GM12878 (cell line): ENCODE measurements around the gene ATXN7L1. TPM values are rescaled to one million over a fixed set of nuclear protein-coding genes. Genes with fewer than 3 reads are reported as not detected.
A peak's percentile ranks its signal among the peaks of the same experiment; 100 is the strongest.

Source experiments
- BCL11A ChIP-seq: IDR thresholded peaks from 2 replicates; pipeline ENCODE4 v1.6.1; 2011; ENCODE audit warnings: low read depth, low read length
- BCLAF1 ChIP-seq: fragments of 450-650 bp; IDR thresholded peaks from 2 replicates; pipeline ENCODE4 v1.6.1; 2017; ENCODE audit warnings: antibody characterized with exemption, mild to moderate bottlenecking, moderate library complexity
- CBX5 ChIP-seq: sonication (generic); IDR thresholded peaks from 2 replicates; pipeline ENCODE4 v1.6.1; 2016; ENCODE audit warnings: low read depth, moderate library complexity, mild to moderate bottlenecking, inconsistent platforms
- CHD1 ChIP-seq: IDR thresholded peaks from 2 replicates; pipeline ENCODE4 v1.6.1; 2012; ENCODE audit warnings: low read depth, low read length, improper control_type of control experiment
- CHD4 ChIP-seq: fragments of 200-600 bp; sonication (generic); IDR thresholded peaks from 2 replicates; pipeline ENCODE4 v1.6.1; 2016; ENCODE audit warnings: mild to moderate bottlenecking
- E2F4 ChIP-seq: IDR thresholded peaks from 2 replicates; pipeline ENCODE4 v1.6.1; 2012; ENCODE audit warnings: low read depth, low read length, improper control_type of control experiment
- ESRRA ChIP-seq: IDR thresholded peaks from 2 replicates; pipeline ENCODE4 v1.6.1; 2012; ENCODE audit warnings: mild to moderate bottlenecking, low read length, improper control_type of control experiment
- ETV6 ChIP-seq, 2 experiments: fragments of 450-650 bp in 1 of 2; IDR thresholded peaks in 1 of 2; conservative IDR thresholded peaks in 1 of 2; 2 replicates each; pipeline ENCODE4 v1.6.1; 2014; ENCODE audit warnings: antibody characterized with exemption in 1 of 2, borderline replicate concordance in 1 of 2, low read depth in 1 of 2, mild to moderate bottlenecking in 1 of 2, moderate library complexity in 1 of 2
- FOS ChIP-seq: IDR thresholded peaks from 3 replicates; pipeline ENCODE4 v1.6.1; 2011; ENCODE audit warnings: borderline replicate concordance; ENCODE audit not compliant: insufficient read length; ENCODE audit errors: extremely low read depth
- JUND ChIP-seq: IDR thresholded peaks from 2 replicates; pipeline ENCODE4 v1.6.1; 2012; ENCODE audit warnings: low read depth, mild to moderate bottlenecking, low read length, improper control_type of control experiment, moderate library complexity
- MEF2A ChIP-seq: IDR thresholded peaks from 2 replicates; pipeline ENCODE4 v1.6.1; 2011; ENCODE audit warnings: low read depth, mild to moderate bottlenecking, low read length, moderate library complexity; ENCODE audit not compliant: insufficient read depth
- MEF2B ChIP-seq: fragments of 450-650 bp; IDR thresholded peaks from 2 replicates; pipeline ENCODE4 v1.6.1; 2018; ENCODE audit warnings: mild to moderate bottlenecking, moderate library complexity; ENCODE audit not compliant: partially characterized antibody, poor library complexity, severe bottlenecking
- MYC ChIP-seq: IDR thresholded peaks from 2 replicates; pipeline ENCODE4 v1.6.1; 2011; ENCODE audit warnings: mild to moderate bottlenecking, low read length, moderate library complexity, inconsistent platforms; ENCODE audit not compliant: insufficient read depth, insufficient replicate concordance, insufficient read length, severe bottlenecking
- NFYB ChIP-seq: IDR thresholded peaks from 2 replicates; pipeline ENCODE4 v1.6.1; 2011; ENCODE audit warnings: low read depth, mild to moderate bottlenecking, low read length, improper control_type of control experiment, moderate library complexity; ENCODE audit not compliant: insufficient read depth
- NR2C2 ChIP-seq: IDR thresholded peaks from 2 replicates; pipeline ENCODE4 v1.6.1; 2011; ENCODE audit warnings: borderline replicate concordance, low read depth; ENCODE audit not compliant: control insufficient read depth, insufficient read length
- NRF1 ChIP-seq: conservative IDR thresholded peaks from 2 replicates; pipeline ENCODE4 v1.6.1; 2011; ENCODE audit warnings: mild to moderate bottlenecking, low read depth, low read length, improper control_type of control experiment
- PKNOX1 ChIP-seq: fragments of 450-650 bp; IDR thresholded peaks from 2 replicates; pipeline ENCODE4 v1.6.1; 2016; ENCODE audit warnings: mild to moderate bottlenecking
- POLR2A ChIP-seq: IDR thresholded peaks from 2 replicates; pipeline ENCODE4 v1.6.1; 2011; ENCODE audit warnings: low read depth, mild to moderate bottlenecking, low read length
- RELB ChIP-seq: fragments of 450-650 bp; IDR thresholded peaks from 2 replicates; pipeline ENCODE4 v1.6.1; 2017; ENCODE audit warnings: low read depth, mild to moderate bottlenecking, moderate library complexity
- RFX5 ChIP-seq: IDR thresholded peaks from 2 replicates; pipeline ENCODE4 v1.6.1; 2011; ENCODE audit warnings: low read depth, low read length, improper control_type of control experiment
- STAT1 ChIP-seq: fragments of 450-650 bp; conservative IDR thresholded peaks from 2 replicates; pipeline ENCODE4 v1.6.1; 2014; ENCODE audit warnings: antibody characterized with exemption, mild to moderate bottlenecking
- TARDBP ChIP-seq: IDR thresholded peaks from 2 replicates; pipeline ENCODE4 v1.6.1; 2016; ENCODE audit warnings: borderline replicate concordance
- TCF7 ChIP-seq: IDR thresholded peaks from 2 replicates; pipeline ENCODE4 v1.6.1; 2014; ENCODE audit warnings: antibody characterized with exemption, borderline replicate concordance
- polyA plus RNA-seq, 11 experiments: library from polyadenylated mRNA; depleted of rRNA in 4 of 11; unstranded in 6 of 11; stranded (reverse) in 5 of 11; fragments of >200 nt; fragmentation: Nextera tagmentation in 4 of 11; fragmentation: Illumina TruSeq in 1 of 11; extraction: Ambion mirVana in 4 of 11; extraction: Trizol in 1 of 11; gene quantifications; 1 replicate in 1 of 11; 2 replicates in 10 of 11; pipeline versions ENCODE4 v1.2.1 to v1.2.3, GENCODE V29; 2011 to 2016; ENCODE audit warnings: inconsistent platforms in 2 of 11, missing spikeins in 2 of 11, low read depth in 1 of 11
- total RNA-seq, 4 experiments: library from RNA; depleted of rRNA in 3 of 4; stranded (reverse); fragments of >200 nt in 3 of 4; fragmentation: Illumina TruSeq in 1 of 4; extraction: Trizol in 1 of 4; gene quantifications; 2 replicates each; pipeline versions ENCODE4 v1.2.1 to v1.2.3, GENCODE V29; 2013 to 2021

The ATXN7L1 gene
- total and polyA plus RNA-seq, 10 of the 15 experiments (the other 5 are each of a cell fraction or from before 2014, with no cell fraction given) = 0.40 to 2.9 (median 1.2) TPM

- TF ChIP-seq BCLAF1 (no peak), RFX5 (no peak), TARDBP (no peak; the same call in 1 of the 2 replicates), JUND (peak; percentile 93), NRF1 (no peak), PKNOX1 (peak; percentile 86), STAT1 (no peak), CHD1 (no peak), NFYB (no peak), FOS (no peak), MYC (no peak), ETV6 (conservative IDR thresholded peaks at IDR 0.05 in 1 of 2, IDR thresholded peaks at IDR 0.05 in 1 of 2; ENCODE audit: borderline replicate concordance in 1 of 2, low read depth in 1 of 2) (peak in 1 of 2 experiments; percentile 99; a peak in 2 of 4 replicates), POLR2A (no peak), MEF2A (peak; percentile 81; the same call in 1 of the 2 replicates), BCL11A (peak; percentile 99), MEF2B (peak; percentile 86), CBX5 (peak; percentile 96), RELB (peak; percentile 100), NR2C2 (no peak), E2F4 (no peak), CHD4 (no peak), TCF7 (peak; percentile 85), ESRRA (0 out of 2 replicates have a peak, but pooled peaks have one; percentile 33)
Observed at GRCh38 chr7:105808703-105809590, 67.5 kb downstream of the ATXN7L1 start (continued).
